Loucy (cell line): ENCODE results near the gene SIK3.
A peak's percentile ranks its signal among the peaks of the same experiment; 100 is the strongest.

Experiments used
- H2AFZ ChIP-seq: fragments of 200-600 bp; sonication (generic); 2 replicates; pipeline ENCODE4 v1.6.0; 2016; ENCODE audit warnings: antibody characterized with exemption, mild to moderate bottlenecking, low read length, moderate library complexity
- H3F3A ChIP-seq: fragments of 200-600 bp; 2 replicates; pipeline ENCODE4 v1.6.0; 2016; ENCODE audit warnings: antibody characterized with exemption, low read depth, mild to moderate bottlenecking
- H3K27me3 ChIP-seq: fragments of 200-600 bp; sonication (generic); 2 replicates; pipeline ENCODE4 v1.6.1; 2014; ENCODE audit warnings: low read length, mild to moderate bottlenecking; ENCODE audit not compliant: insufficient read depth, poor library complexity, severe bottlenecking
- H3K36me3 ChIP-seq: fragments of 200-600 bp; sonication (generic); 2 replicates; pipeline ENCODE4 v1.6.1; 2016; ENCODE audit warnings: low read length; ENCODE audit not compliant: insufficient read depth
- H3K4me1 ChIP-seq: fragments of 200-600 bp; sonication (generic); 2 replicates; pipeline ENCODE4 v1.5.1; 2014; ENCODE audit warnings: low read length, mild to moderate bottlenecking; ENCODE audit not compliant: insufficient read depth, poor library complexity, severe bottlenecking
- H3K4me2 ChIP-seq: fragments of 200-600 bp; sonication (generic); 2 replicates; pipeline ENCODE4 v1.6.0; 2014; ENCODE audit warnings: antibody characterized with exemption, low read length, low read depth, mild to moderate bottlenecking; ENCODE audit not compliant: poor library complexity, severe bottlenecking
- H3K4me3 ChIP-seq: fragments of 200-600 bp; sonication (generic); 2 replicates; pipeline ENCODE4 v1.5.1; 2014; ENCODE audit warnings: low read length, mild to moderate bottlenecking, mixed read lengths; ENCODE audit not compliant: poor library complexity, severe bottlenecking
- H3K79me2 ChIP-seq: fragments of 200-600 bp; sonication (generic); 2 replicates; pipeline ENCODE4 v1.6.1; 2014; ENCODE audit warnings: low read length; ENCODE audit not compliant: insufficient read depth
- H3K9ac ChIP-seq: fragments of 200-600 bp; sonication (generic); 2 replicates; pipeline ENCODE4 v1.6.0; 2014; ENCODE audit warnings: mild to moderate bottlenecking, low read depth, low read length, moderate library complexity; ENCODE audit not compliant: poor library complexity, severe bottlenecking
- H3K9me2 ChIP-seq: fragments of 200-600 bp; sonication (generic); replicated peaks from 2 replicates; pipeline ENCODE4 v1.6.1; 2016; ENCODE audit warnings: low read depth, low read length, mixed read lengths
- H3K9me3 ChIP-seq: fragments of 200-600 bp; sonication (generic); 2 replicates; pipeline ENCODE4 v1.6.1; 2014; ENCODE audit warnings: mild to moderate bottlenecking, antibody characterized with exemption, low read length, low read depth; ENCODE audit not compliant: insufficient read depth
- H4K20me1 ChIP-seq: fragments of 200-600 bp; sonication (generic); 2 replicates; pipeline ENCODE4 v1.6.0; 2014; ENCODE audit warnings: antibody characterized with exemption, low read length, mild to moderate bottlenecking; ENCODE audit not compliant: insufficient read depth, poor library complexity, severe bottlenecking
- EZH2phosphoT487 ChIP-seq: fragments of 200-600 bp; IDR thresholded peaks from 2 replicates; pipeline ENCODE4 v1.6.1; 2018; ENCODE audit warnings: antibody characterized with exemption, mild to moderate bottlenecking, moderate library complexity, borderline replicate concordance
- TF ChIP-seq, protein P1 (sequence below): fragments of 200-600 bp; sonication (generic); conservative IDR thresholded peaks from 2 replicates; pipeline ENCODE4 v1.5.1; 2014; ENCODE audit warnings: mild to moderate bottlenecking, antibody characterized with exemption, low read length

The SIK3 gene

DNA sequence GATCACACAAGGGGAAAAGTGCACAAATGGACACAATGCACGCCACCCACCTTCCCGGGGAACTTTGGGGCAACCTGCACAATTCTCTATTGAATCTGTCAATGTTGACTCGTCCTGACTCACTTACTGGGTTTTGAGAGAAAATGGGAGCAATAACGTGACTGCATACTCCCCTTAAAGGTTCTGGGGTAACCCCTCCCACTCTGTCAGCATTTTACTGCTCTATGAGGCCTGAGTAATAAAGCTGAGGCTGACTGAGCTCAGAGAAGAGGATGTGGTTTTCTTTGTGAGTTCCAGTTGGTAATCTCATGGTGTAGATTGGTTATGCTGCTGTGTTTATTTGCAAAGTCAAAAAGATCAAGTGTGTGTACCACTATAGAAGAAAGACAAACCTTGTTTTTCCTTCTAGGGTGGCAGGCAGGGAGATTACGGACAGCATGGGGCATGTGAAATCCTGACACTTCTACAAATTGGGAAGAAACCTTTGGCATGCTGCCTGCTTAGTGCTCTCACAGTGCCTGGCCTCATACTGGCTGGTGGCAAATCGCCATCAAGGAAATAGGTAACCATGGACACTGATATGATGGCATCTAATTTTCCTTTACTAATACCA lies 244.7 kb downstream of the SIK3 start:
- peaks cover 77% of the 10 kb centered on the region for H3K4me1 ChIP-seq
- no peaks in the 10 kb centered on the region for H4K20me1 ChIP-seq
- TF ChIP-seq, protein P1, sequence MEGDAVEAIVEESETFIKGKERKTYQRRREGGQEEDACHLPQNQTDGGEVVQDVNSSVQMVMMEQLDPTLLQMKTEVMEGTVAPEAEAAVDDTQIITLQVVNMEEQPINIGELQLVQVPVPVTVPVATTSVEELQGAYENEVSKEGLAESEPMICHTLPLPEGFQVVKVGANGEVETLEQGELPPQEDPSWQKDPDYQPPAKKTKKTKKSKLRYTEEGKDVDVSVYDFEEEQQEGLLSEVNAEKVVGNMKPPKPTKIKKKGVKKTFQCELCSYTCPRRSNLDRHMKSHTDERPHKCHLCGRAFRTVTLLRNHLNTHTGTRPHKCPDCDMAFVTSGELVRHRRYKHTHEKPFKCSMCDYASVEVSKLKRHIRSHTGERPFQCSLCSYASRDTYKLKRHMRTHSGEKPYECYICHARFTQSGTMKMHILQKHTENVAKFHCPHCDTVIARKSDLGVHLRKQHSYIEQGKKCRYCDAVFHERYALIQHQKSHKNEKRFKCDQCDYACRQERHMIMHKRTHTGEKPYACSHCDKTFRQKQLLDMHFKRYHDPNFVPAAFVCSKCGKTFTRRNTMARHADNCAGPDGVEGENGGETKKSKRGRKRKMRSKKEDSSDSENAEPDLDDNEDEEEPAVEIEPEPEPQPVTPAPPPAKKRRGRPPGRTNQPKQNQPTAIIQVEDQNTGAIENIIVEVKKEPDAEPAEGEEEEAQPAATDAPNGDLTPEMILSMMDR, result no peak
- TF ChIP-seq EZH2phosphoT487, result no peak
- peak overlapping the region; percentile 60 for H3K4me3 ChIP-seq
- H2AFZ ChIP-seq, result no peak overlapping the region; the same call in 1 of the 2 replicates
- H3K4me2 ChIP-seq, result peak overlapping the region; percentile 93
- H3K9ac ChIP-seq, result peak overlapping the region; percentile 85
- H3K9me2 ChIP-seq, result no peaks in the 10 kb centered on the region
- H3K79me2 ChIP-seq, result no peaks in the 10 kb centered on the region
- peaks cover 24% of the 10 kb centered on the region for H3F3A ChIP-seq
- peaks cover 17% of the 10 kb centered on the region; the same call in 1 of the 2 replicates for H3K36me3 ChIP-seq
- no peaks in the 10 kb centered on the region for H3K9me3 ChIP-seq
- H3K27me3 ChIP-seq, result no peaks in the 10 kb centered on the region

DNA sequence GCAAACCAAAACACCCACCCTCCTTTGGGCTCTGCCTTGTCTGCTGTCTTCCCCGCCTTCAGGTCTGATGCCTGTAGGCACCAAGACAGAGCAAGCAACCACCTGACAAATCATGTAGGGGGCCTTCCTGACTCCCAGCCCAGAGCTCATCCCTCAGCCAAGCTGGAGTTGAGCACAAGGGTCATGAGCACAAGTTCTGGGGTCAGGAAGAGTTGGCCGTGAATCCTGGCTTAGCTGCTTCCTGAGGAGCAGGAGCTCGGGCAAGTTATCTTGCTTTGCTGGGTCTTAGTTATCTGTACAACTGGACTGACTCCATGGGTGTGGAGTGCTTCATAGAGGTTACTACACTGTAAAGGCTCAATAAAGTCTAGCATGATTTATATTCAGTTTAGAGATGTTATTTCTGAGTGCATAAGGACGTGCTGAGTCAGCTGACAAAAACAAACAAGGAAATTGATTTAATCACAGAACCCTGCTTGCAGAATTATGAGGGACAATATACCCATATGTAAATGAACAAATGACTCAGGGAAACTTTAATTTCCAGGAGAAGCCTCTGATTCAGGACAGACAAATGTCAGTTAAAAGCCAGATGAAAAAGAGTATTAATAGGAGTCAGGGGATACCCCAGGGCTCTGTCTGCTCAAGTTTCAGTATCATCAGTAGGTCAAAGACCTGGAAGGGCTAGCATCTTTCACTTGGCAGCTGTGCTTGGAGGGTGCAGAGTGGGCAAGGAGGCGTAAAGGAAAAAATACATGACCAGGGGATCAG lies 245.8 kb downstream of the SIK3 start:
- Histone ChIP-seq H3K9me2 (no peaks in the 10 kb centered on the region), H4K20me1 (no peaks in the 10 kb centered on the region), H3K79me2 (no peaks in the 10 kb centered on the region), H3K36me3 (peaks cover 14% of the 10 kb centered on the region; the same call in 1 of the 2 replicates), H3K27me3 (no peaks in the 10 kb centered on the region), H3K4me1 (peaks cover 77% of the 10 kb centered on the region), H3K9ac (peak overlapping the region; percentile 85), H3K9me3 (no peaks in the 10 kb centered on the region), H3F3A (peaks cover 24% of the 10 kb centered on the region), H2AFZ (no peak overlapping the region), H3K4me2 (peak overlapping the region; percentile 93), H3K4me3 (peak overlapping the region; percentile 60)
- TF ChIP-seq, protein P1, result no peak

DNA sequence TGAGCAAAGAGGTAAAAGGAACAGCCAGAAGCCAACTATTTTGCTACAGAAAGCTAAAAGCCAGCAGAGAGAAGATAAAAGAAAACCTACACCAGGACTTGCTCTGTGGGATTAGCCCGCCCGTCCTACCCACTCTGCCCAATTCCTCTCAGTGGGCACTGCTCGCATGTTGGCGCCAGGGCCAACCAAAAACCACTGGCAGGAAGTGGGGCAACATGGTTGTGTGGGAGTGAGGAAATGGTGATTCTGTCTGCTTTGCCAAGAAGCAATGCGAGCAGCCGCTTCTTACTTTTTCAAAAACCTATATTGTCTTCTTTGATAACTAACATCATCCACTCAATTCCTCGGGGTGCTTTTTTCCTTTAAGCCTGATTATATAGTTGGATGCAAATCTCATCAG lies 246.6 kb downstream of the SIK3 start:
- H3K9ac ChIP-seq, result peak overlapping the region; percentile 85
- no peak for TF ChIP-seq EZH2phosphoT487
- TF ChIP-seq, protein P1, result no peak
- peaks cover 75% of the 10 kb centered on the region for H3K4me1 ChIP-seq
- no peaks in the 10 kb centered on the region for H4K20me1 ChIP-seq
- peak overlapping the region; percentile 93 for H3K4me2 ChIP-seq
- H3K27me3 ChIP-seq, result no peaks in the 10 kb centered on the region
- H3K4me3 ChIP-seq, result peak overlapping the region; percentile 60
- peak overlapping the region; percentile 16; the same call in 1 of the 2 replicates for H2AFZ ChIP-seq
- peaks cover 24% of the 10 kb centered on the region for H3F3A ChIP-seq
- no peaks in the 10 kb centered on the region for H3K9me3 ChIP-seq
- peaks cover 17% of the 10 kb centered on the region; the same call in 1 of the 2 replicates for H3K36me3 ChIP-seq
- H3K79me2 ChIP-seq, result no peaks in the 10 kb centered on the region
- H3K9me2 ChIP-seq, result no peaks in the 10 kb centered on the region
